Measurements from ENCODE around the gene SLC6A16.

DNA sequence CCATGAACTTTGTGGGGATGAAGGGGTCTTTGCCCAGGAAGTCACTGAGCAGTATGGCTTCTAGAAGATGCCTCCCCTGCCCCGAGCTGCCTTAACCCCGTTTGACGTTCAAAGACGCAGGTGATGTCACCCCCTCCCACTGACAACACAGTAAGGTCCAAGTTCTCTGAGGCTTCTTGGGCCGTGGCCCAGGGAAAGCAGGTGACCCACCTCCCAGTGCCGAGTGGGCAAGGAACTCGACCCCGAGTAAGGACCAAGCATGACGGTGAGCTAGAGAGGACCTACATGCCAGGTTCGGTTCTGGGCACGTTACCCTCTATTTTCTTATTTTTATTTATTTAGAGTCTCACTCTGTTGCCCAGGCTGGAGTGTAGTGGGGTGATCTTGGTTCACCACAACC lies 81.3 kb downstream of the SLC6A16 start:
- TF ChIP-seq EZH2 (IDR thresholded peaks at IDR 0.05; ENCODE audit: borderline replicate concordance, low read depth, low read length, poor library complexity, severe bottlenecking), result no peak
- TF ChIP-seq, protein P1, sequence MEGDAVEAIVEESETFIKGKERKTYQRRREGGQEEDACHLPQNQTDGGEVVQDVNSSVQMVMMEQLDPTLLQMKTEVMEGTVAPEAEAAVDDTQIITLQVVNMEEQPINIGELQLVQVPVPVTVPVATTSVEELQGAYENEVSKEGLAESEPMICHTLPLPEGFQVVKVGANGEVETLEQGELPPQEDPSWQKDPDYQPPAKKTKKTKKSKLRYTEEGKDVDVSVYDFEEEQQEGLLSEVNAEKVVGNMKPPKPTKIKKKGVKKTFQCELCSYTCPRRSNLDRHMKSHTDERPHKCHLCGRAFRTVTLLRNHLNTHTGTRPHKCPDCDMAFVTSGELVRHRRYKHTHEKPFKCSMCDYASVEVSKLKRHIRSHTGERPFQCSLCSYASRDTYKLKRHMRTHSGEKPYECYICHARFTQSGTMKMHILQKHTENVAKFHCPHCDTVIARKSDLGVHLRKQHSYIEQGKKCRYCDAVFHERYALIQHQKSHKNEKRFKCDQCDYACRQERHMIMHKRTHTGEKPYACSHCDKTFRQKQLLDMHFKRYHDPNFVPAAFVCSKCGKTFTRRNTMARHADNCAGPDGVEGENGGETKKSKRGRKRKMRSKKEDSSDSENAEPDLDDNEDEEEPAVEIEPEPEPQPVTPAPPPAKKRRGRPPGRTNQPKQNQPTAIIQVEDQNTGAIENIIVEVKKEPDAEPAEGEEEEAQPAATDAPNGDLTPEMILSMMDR (conservative IDR thresholded peaks at IDR 0.05; ENCODE audit: low read depth, low read length), result no peak
